ENCODE results near the gene TCEAL4.

Gene TCEAL4

DNA sequence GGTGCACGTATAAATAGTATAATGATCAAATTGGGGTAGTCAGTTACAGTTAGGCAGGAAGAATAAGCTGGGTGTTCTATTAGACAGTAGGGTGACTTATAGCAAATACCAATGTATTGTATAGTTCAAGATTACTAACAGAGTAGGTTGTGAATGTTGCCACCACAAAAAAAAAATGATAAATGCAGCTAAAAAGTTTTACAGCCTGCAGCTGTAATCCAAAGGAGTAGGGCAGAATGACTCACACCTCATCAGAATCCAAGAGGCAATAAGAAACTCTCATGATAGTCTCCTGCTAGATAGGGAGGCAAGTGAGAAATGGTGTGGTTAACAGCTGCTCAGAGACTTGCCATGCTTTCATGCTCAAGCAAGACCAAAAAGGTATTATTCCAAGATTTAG, 19.6 kb upstream of the TCEAL4 start:
- TF ChIP-seq EZH2phosphoT487 (IDR thresholded peaks at IDR 0.05; ENCODE audit: borderline replicate concordance), result no peak
- TF ChIP-seq, protein P1, sequence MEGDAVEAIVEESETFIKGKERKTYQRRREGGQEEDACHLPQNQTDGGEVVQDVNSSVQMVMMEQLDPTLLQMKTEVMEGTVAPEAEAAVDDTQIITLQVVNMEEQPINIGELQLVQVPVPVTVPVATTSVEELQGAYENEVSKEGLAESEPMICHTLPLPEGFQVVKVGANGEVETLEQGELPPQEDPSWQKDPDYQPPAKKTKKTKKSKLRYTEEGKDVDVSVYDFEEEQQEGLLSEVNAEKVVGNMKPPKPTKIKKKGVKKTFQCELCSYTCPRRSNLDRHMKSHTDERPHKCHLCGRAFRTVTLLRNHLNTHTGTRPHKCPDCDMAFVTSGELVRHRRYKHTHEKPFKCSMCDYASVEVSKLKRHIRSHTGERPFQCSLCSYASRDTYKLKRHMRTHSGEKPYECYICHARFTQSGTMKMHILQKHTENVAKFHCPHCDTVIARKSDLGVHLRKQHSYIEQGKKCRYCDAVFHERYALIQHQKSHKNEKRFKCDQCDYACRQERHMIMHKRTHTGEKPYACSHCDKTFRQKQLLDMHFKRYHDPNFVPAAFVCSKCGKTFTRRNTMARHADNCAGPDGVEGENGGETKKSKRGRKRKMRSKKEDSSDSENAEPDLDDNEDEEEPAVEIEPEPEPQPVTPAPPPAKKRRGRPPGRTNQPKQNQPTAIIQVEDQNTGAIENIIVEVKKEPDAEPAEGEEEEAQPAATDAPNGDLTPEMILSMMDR (conservative IDR thresholded peaks at IDR 0.05; ENCODE audit: low read length), result no peak
- no peak overlapping the region for H3K9ac ChIP-seq (ENCODE audit: low read depth, low read length, poor library complexity, severe bottlenecking)
- H3K4me1 ChIP-seq (ENCODE audit: insufficient read depth, low read length, poor library complexity, severe bottlenecking), result no peaks in the 10 kb centered on the region
- no peaks in the 10 kb centered on the region for H3K36me3 ChIP-seq (ENCODE audit: insufficient read depth, low read length)
- no peaks in the 10 kb centered on the region for H3K27me3 ChIP-seq (ENCODE audit: insufficient read depth, low read length, poor library complexity, severe bottlenecking)
- H3F3A ChIP-seq (ENCODE audit: low read depth), result no peaks in the 10 kb centered on the region
- no peaks in the 10 kb centered on the region for H4K20me1 ChIP-seq (ENCODE audit: insufficient read depth, low read length, poor library complexity, severe bottlenecking)
- no peaks in the 10 kb centered on the region for H3K9me2 ChIP-seq (replicated peaks; ENCODE audit: low read depth, low read length)
- H2AFZ ChIP-seq (ENCODE audit: low read length), result no peak overlapping the region
- no peak overlapping the region for H3K4me2 ChIP-seq (ENCODE audit: low read depth, low read length, poor library complexity, severe bottlenecking)
- no peaks in the 10 kb centered on the region for H3K9me3 ChIP-seq (ENCODE audit: insufficient read depth, low read depth, low read length)
- H3K79me2 ChIP-seq (ENCODE audit: insufficient read depth, low read length), result no peaks in the 10 kb centered on the region
- no peak overlapping the region for H3K4me3 ChIP-seq (ENCODE audit: low read length, poor library complexity, severe bottlenecking)

DNA sequence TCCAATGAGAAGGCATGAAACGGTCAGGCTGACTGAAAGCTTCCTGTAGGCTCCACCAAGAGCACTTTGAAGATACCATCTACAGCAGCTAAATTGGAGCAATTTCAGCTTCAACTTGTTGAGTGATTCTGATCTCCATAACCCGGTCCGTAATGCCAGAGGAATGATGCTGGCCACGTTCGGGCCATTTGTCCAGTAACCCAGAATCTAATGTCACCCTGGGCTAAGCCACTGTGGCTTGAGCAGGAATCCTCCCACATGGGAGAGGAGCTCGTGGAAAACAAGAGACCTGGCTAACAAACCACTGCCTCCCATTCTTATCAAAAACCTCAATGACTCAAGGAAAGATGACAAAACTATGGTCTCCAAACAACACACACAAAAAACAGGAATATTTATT, 14.2 kb upstream of the TCEAL4 start:
- H3K4me3 ChIP-seq (ENCODE audit: low read length, poor library complexity, severe bottlenecking), result no peak overlapping the region
- H3K36me3 ChIP-seq (ENCODE audit: insufficient read depth, low read length), result no peaks in the 10 kb centered on the region
- H3K4me1 ChIP-seq (ENCODE audit: insufficient read depth, low read length, poor library complexity, severe bottlenecking), result no peaks in the 10 kb centered on the region
- no peak overlapping the region for H2AFZ ChIP-seq (ENCODE audit: low read length)
- H3K79me2 ChIP-seq (ENCODE audit: insufficient read depth, low read length), result no peaks in the 10 kb centered on the region
- no peaks in the 10 kb centered on the region for H3K9me2 ChIP-seq (replicated peaks; ENCODE audit: low read depth, low read length)
- H3K9me3 ChIP-seq (ENCODE audit: insufficient read depth, low read depth, low read length), result no peaks in the 10 kb centered on the region
- no peak overlapping the region for H3K4me2 ChIP-seq (ENCODE audit: low read depth, low read length, poor library complexity, severe bottlenecking)
- H3K9ac ChIP-seq (ENCODE audit: low read depth, low read length, poor library complexity, severe bottlenecking), result no peak overlapping the region
- no peaks in the 10 kb centered on the region for H3K27me3 ChIP-seq (ENCODE audit: insufficient read depth, low read length, poor library complexity, severe bottlenecking)
- H3F3A ChIP-seq (ENCODE audit: low read depth), result no peaks in the 10 kb centered on the region
- H4K20me1 ChIP-seq (ENCODE audit: insufficient read depth, low read length, poor library complexity, severe bottlenecking), result no peaks in the 10 kb centered on the region
- TF ChIP-seq EZH2phosphoT487 (IDR thresholded peaks at IDR 0.05; ENCODE audit: borderline replicate concordance), result no peak
- TF ChIP-seq, protein P1 (conservative IDR thresholded peaks at IDR 0.05; ENCODE audit: low read length), result no peak

DNA sequence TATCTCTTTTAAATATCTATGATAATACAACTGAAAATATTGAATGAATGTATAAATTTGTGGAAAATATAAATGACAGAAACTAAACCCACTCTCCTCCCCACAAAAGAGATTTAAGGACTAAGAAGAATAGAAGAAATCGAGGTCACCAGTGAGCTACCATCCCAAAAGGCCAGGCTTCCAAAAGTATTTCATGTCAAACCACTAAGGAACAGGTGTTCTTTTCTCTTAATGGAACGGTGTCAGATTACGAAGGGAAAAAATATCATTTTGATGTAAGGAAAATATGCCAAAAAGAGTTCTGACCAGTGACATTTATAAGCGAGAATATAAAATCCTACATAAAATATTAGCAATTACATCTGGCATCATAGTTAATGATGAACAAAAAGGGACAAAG, 13.6 kb upstream of the TCEAL4 start:
- Histone ChIP-seq H3K9me2 (replicated peaks; ENCODE audit: low read depth, low read length) (no peaks in the 10 kb centered on the region), H4K20me1 (ENCODE audit: insufficient read depth, low read length, poor library complexity, severe bottlenecking) (no peaks in the 10 kb centered on the region), H3K9me3 (ENCODE audit: insufficient read depth, low read depth, low read length) (no peaks in the 10 kb centered on the region), H2AFZ (ENCODE audit: low read length) (no peak overlapping the region), H3K36me3 (ENCODE audit: insufficient read depth, low read length) (no peaks in the 10 kb centered on the region), H3K4me1 (ENCODE audit: insufficient read depth, low read length, poor library complexity, severe bottlenecking) (no peaks in the 10 kb centered on the region), H3K27me3 (ENCODE audit: insufficient read depth, low read length, poor library complexity, severe bottlenecking) (no peaks in the 10 kb centered on the region), H3K79me2 (ENCODE audit: insufficient read depth, low read length) (no peaks in the 10 kb centered on the region), H3F3A (ENCODE audit: low read depth) (no peaks in the 10 kb centered on the region), H3K4me3 (ENCODE audit: low read length, poor library complexity, severe bottlenecking) (no peak overlapping the region), H3K9ac (ENCODE audit: low read depth, low read length, poor library complexity, severe bottlenecking) (no peak overlapping the region), H3K4me2 (ENCODE audit: low read depth, low read length, poor library complexity, severe bottlenecking) (no peak overlapping the region)
- no peak for TF ChIP-seq EZH2phosphoT487 (IDR thresholded peaks at IDR 0.05; ENCODE audit: borderline replicate concordance)
- TF ChIP-seq, protein P1 (conservative IDR thresholded peaks at IDR 0.05; ENCODE audit: low read length), result no peak

Measured in Loucy (cell line).